ENCODE data around the gene RDH5. TPM values are rescaled to one million over a fixed set of nuclear protein-coding genes. Genes with fewer than 3 reads are reported as not detected.

RDH5 gene
- total and polyA plus RNA-seq, 2 of the 13 experiments (the other 11 are each of a cell fraction or from before 2014, with no cell fraction given), result 2.6 to 5.7 TPM

DNA sequence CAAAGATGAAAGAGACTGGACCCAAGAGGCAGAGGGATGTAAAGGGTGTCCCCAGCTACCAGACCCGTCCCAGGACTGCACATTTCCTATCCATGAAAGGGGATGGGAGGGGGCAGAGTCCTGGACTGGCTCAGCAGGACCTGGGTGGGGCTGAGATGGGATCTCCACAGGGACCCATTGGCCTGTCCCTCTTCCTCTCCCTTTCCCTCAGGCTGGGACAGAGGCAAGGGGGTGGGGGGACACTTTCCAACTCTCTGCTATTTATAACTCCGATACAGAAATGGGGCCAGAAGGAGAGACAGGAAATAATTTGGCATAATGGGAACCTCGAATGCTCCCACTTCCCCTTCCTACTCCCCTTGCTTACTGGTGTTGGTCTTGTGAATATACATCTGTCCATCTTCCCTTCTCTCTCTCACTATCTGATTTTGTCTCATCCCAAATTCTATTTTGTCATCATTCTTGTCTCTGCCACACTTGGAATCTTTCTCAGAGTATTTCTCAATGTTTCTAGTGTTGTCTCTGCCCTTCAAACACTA, 11.4 kb upstream of the RDH5 start:
- no peaks in the 10 kb centered on the region for H3K79me2 ChIP-seq (ENCODE audit: insufficient read depth, low read length)
- H3K4me3 ChIP-seq (replicated peaks in 1 of 3; ENCODE audit: insufficient read depth in 1 of 3, low read depth in 2 of 3, low read length in 3 of 3), result no peak overlapping the region
- no peak overlapping the region for H2AFZ ChIP-seq (ENCODE audit: low read length)
- no peak overlapping the region for H3K9ac ChIP-seq (ENCODE audit: insufficient read depth, low read depth, low read length)
- DNase-seq (ENCODE audit: low spot score) (no peak), ATAC-seq (no peak), FAIRE-seq (no peak)
- H3K27me3 ChIP-seq (ENCODE audit: control insufficient read depth in 1 of 2, insufficient read depth in 2 of 2, low read length in 2 of 2), result peaks cover 1 to 62% of the 10 kb centered on the region in 2 experiments; a peak in 4 of 5 replicates
- ChIA-PET POLR2A (no interaction called here), CTCF (ENCODE audit: low intra/inter-chr PET ratio, low total read pairs) (no interaction called here)
- no TSS peak for BruUV-seq (replicated peaks)
- H3K4me2 ChIP-seq (ENCODE audit: low read depth, low read length), result no peak overlapping the region
- H3K27ac ChIP-seq (ENCODE audit: extremely low read length, insufficient read depth, low read length), result no peak overlapping the region
- in situ Hi-C loops (cut with HindIII; ENCODE audit: extremely low pct_ligation_motif_present, low pct_unique_long_range_greater_than_20kb) (no loop called here), intact Hi-C loops (cut with micrococcal nuclease; ENCODE audit: unreplicated experiment) (no loop called here)
- no peaks in the 10 kb centered on the region; the same call in 1 of the 2 replicates for H4K20me1 ChIP-seq (ENCODE audit: insufficient read depth, low read length)
- H3K9me3 ChIP-seq (ENCODE audit: low read length), result no peaks in the 10 kb centered on the region
- WGBS (ENCODE audit: low lambda C conversion rate), result 2% methylated on average over 3 of the region's 3 CpGs
- TF ChIP-seq, protein P1, sequence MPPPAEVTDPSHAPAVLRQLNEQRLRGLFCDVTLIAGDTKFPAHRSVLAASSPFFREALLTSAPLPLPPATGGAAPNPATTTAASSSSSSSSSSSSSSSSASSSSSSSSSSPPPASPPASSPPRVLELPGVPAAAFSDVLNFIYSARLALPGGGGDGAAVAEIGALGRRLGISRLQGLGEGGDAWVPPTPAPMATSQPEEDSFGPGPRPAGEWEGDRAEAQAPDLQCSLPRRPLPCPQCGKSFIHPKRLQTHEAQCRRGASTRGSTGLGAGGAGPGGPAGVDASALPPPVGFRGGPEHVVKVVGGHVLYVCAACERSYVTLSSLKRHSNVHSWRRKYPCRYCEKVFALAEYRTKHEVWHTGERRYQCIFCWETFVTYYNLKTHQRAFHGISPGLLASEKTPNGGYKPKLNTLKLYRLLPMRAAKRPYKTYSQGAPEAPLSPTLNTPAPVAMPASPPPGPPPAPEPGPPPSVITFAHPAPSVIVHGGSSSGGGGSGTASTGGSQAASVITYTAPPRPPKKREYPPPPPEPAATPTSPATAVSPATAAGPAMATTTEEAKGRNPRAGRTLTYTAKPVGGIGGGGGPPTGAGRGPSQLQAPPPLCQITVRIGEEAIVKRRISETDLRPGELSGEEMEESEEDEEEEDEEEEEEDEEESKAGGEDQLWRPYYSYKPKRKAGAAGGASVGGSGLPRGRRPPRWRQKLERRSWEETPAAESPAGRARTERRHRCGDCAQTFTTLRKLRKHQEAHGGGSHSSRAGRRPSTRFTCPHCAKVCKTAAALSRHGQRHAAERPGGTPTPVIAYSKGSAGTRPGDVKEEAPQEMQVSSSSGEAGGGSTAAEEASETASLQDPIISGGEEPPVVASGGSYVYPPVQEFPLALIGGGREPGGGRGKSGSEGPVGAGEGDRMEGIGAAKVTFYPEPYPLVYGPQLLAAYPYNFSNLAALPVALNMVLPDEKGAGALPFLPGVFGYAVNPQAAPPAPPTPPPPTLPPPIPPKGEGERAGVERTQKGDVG (CRISPR knock-in tag; IDR thresholded peaks at IDR 0.05; ENCODE audit: borderline replicate concordance), result no peak
- TF ChIP-seq ZNF431 (CRISPR knock-in tag; IDR thresholded peaks at IDR 0.05; ENCODE audit: borderline replicate concordance, low read depth) (no peak), FOSL2 (CRISPR knock-in tag; IDR thresholded peaks at IDR 0.05) (no peak), REL (CRISPR knock-in tag; conservative IDR thresholded peaks at IDR 0.05) (no peak), NCOA5 (CRISPR knock-in tag; IDR thresholded peaks at IDR 0.05) (no peak), AGO2 (optimal IDR thresholded peaks at IDR 0.05; ENCODE audit: low read depth, low read length) (no peak), POGZ (CRISPR knock-in tag; IDR thresholded peaks at IDR 0.05) (no peak), ZNF367 (CRISPR knock-in tag; IDR thresholded peaks at IDR 0.05; ENCODE audit: borderline replicate concordance) (no peak), PLRG1 (conservative IDR thresholded peaks at IDR 0.05) (no peak), POLR2G (IDR thresholded peaks at IDR 0.05; ENCODE audit: low read depth, low read length) (no peak), ZNF136 (CRISPR knock-in tag; IDR thresholded peaks at IDR 0.05; ENCODE audit: low read depth) (no peak), ZNF335 (CRISPR knock-in tag; IDR thresholded peaks at IDR 0.05) (no peak)
- H3K36me3 ChIP-seq (replicated peaks in 1 of 2; ENCODE audit: control insufficient read depth in 1 of 2, insufficient read depth in 2 of 2, low read length in 2 of 2), result no peaks in the 10 kb centered on the region
- peaks cover 41% of the 10 kb centered on the region for H3K4me1 ChIP-seq (ENCODE audit: insufficient read depth, low read length)
